ENCODE data around the gene IL1A.

IL1A gene

GRCh38 chr2:112792419-112792818 is 8.1 kb upstream of the IL1A start:
- no peak for DNase-seq (ENCODE audit: low spot score)

GRCh38 chr2:112791693-112792230 is 7.5 kb upstream of the IL1A start:
- no peak for DNase-seq (ENCODE audit: low spot score)

DNA sequence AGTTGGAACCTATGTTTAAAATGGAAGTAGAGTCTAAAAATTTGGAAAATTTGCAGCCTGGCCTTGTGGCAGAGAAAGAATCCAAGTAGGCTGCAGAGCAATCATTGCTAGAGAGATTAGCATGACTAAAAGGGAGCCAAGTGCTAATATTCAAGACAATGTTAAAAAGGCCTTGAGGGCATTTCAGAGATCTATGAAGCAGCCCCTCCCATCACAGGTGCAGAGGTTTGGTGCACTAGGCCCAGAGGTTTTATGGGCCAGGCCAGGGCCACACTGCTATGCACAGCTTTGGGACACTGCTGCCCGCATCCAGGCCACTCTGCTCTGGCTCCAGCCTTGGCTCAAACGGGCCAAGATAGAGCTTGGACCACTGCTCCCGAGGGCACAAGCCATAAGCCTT is 6.7 kb upstream of the IL1A start:
- DNase-seq (ENCODE audit: low spot score): no peak

DNA sequence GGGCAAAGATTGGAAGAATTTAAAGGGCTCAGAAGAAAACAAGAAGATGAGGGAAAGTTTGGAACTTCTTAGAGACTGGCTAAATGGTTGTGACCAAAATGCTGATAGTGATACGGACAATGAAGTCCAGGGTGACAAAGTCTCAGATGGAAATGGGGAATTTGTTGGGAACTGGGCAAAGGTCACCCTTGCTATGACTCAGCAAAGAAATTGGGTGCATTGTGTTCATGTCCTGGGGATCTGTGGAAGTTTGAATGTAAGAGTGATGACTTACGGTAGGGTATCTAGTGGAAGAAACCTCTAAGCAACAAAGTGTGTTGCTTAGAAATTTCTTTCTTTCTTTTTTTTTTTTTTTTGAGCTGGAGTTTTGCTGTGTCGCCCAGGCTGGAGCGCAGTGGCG is 6.0 kb upstream of the IL1A start:
- no peak for DNase-seq (ENCODE audit: low spot score)

GRCh38 chr2:112789186-112789585 is 4.9 kb upstream of the IL1A start:
- no peak for DNase-seq (ENCODE audit: low spot score)

GRCh38 chr2:112788653-112789052 is 4.4 kb upstream of the IL1A start:
- no peak for DNase-seq (ENCODE audit: low spot score)

GRCh38 chr2:112787729-112788393 is 3.6 kb upstream of the IL1A start:
- DNase-seq (ENCODE audit: low spot score): no peak

GRCh38 chr2:112787294-112787693 is 3.0 kb upstream of the IL1A start:
- DNase-seq (ENCODE audit: low spot score): no peak

DNA sequence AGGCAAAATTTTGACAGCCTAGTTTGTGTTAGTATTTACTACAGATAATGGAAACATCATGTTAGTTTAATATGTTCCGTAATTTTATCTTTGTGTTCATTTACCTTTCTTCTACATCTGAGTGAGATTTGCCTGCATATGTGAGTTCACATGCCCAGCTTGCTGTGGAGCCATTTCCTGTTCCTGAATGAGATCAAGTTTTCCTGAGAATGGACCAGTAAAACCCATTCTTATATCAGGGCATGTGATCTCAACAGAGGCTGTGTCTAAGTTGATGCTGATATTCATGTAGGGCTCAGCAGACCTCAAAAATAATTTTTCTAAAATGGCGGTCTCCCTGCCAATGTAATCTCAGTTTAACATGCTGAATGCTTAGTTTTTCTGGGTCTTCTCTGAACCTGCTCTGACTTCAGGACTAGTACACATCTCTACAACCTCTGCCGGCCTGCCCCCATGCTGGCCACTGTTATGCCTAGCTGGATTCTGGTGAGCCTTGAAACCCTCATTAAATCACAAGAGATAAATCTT is 1.0 kb downstream of the IL1A start:
- DNase-seq (ENCODE audit: low spot score): no peak

DNA sequence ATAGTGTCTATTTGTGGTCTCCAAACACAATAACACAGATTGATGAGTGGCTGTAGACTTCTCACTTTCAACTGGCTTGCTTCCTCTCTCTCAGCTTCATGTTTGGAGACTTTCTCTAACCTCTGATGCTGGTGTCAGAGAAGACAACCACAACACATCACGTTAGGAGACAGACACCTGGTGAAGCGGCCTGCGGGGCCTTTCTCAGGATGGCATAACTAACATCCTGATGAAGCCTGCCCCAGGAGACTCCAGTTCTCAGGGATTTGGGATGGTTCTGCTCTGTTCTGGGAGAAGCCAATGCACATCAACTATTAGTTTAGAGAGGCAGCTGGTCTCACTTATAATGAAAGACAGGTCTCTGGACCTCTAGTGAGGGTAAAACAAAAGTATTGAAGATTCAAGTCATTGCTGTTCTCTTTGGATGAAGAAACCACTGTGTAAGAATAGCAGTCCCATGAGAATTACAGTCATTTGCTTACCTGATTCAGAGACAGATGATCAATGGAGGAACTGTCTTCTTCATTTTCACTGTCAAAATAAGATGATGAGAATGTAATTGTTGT is 2.0 kb downstream of the IL1A start:
- DNase-seq (ENCODE audit: low spot score): no peak

- DNase-seq (ENCODE audit: low spot score): no peak
Observed at GRCh38 chr2:112779598-112779997, 4.7 kb downstream of the IL1A start.

- no peak for DNase-seq (ENCODE audit: low spot score)
Observed at GRCh38 chr2:112777036-112777435, 7.3 kb downstream of the IL1A start.

GRCh38 chr2:112776113-112776512 is 8.2 kb downstream of the IL1A start:
- no peak for DNase-seq (ENCODE audit: low spot score)

DNA sequence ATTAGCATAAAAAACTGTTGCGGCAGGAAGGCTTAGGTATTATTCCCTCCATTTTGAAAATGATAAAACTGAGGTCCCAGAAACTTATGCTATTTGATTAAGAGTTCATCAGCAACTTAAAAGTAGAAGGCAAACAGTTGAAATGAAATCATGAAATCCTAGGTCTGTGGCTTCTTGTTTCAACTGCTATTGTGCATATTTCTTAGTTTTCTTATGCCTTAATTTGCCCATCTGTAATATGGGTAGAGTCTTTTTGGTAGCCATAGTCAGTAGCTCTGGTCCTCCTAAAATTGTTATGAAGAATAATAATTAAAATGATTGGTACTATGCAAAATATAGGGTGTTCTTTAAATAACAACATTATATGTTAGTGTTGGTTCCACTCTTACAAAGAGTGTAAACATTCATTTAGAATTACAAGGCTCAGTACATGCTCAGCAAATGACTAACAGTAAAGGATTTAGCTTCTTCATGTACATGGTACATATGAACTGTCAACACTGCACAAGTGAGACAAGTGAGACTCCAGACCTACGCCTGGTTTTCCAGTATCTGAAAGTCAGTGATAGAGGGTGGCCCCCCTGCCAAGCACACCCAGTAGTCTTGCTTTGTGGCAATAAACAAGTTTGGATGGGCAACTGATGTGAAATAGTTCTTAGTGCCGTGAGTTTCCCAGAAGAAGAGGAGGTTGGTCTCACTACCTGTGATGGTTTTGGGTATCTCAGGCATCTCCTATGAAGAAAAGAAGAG is 9.6 kb downstream of the IL1A start:
- DNase-seq (ENCODE audit: low spot score): no peak

DNA sequence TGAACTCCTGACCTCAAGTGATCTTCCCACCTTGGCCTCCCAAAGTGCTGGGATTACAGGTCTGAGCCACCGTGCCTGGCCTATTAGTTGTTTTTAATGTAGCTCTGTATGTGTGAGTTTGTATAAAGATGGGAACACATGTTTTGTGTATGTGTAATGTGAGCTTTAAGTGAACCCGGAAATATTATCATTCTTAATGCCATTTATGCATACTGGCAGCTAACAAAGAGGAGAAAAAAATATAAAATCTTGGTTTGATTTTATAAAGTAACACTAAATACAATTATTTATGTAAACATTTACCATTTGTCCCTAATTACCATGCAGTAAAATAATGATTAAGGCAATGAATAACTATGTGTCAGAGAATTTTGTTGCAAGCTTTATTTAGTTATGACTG is 10.7 kb downstream of the IL1A start:
- DNase-seq (ENCODE audit: low spot score): no peak

GRCh38 chr2:112772911-112773475 is 11.3 kb downstream of the IL1A start:
- DNase-seq (ENCODE audit: low spot score): no peak

GRCh38 chr2:112772322-112772721 is 12.0 kb downstream of the IL1A start:
- DNase-seq (ENCODE audit: low spot score): no peak

DNA sequence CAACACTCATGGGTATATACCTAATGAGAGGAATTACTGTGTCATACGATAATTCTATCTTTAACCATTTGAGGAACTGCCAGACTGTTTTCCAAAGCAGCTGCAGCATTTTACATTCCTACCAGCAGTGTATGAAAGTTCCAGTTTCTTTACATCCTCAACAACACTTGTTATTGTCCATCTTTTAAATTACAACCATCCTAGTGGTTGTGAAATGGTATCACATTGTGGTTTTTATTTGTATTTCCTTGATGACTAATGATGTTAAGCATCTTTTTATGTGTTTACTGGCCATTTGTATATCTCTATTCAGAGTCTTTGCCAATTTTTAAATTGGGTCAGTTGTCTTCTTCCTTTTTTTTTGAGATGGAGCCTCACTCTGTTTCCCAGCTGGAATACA is 15.9 kb downstream of the IL1A start:
- DNase-seq (ENCODE audit: low spot score): no peak

DNA sequence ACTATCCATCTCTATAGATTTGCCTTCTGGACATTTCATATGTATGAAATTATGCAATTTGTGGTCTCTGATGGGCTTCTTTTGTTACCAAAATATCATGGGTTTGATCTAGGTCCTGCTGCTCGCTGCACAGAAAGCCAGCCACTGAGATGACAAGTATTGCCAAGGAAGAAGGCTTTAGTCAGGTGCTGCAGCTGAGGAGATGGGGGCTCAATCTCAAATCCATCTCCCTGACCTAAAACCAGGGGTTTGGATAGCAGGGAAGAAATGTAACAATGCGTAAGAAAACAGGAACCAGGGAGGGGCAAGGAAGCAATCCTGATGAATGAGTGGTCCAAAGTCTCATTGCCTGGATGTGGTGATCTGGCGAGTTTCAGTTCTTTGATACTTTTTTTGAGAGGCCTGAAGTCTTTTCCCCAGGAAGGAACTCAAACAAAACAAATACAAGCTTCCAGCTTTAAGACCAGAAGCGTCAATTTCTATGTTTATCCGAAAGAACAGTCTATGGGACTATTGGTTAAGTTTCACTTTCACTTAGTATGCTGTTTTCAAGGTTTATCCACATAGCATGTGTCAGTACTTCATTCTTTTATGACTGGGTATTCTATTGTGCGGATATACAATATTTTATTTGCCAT is 16.5 kb downstream of the IL1A start:
- DNase-seq (ENCODE audit: low spot score): peak; percentile 18

- DNase-seq (ENCODE audit: low spot score): no peak
Observed at GRCh38 chr2:112765251-112765650, 19.0 kb downstream of the IL1A start.

- peak; percentile 96 for DNase-seq (ENCODE audit: low spot score)
Observed at GRCh38 chr2:112764071-112765044, 19.9 kb downstream of the IL1A start, which contains the start of gene CKAP2L. TSS of gene CKAP2L (minus strand) at chr2:112764609. CDS start at chr2:112764598, 11 bp downstream.

Data from CD4-positive, alpha-beta T cell treated with Interleukin-2 at 100 ng/mL for 4 hours (primary cell).